HepG2 (cell line): ENCODE data around the gene DNAJC13. TPM values are rescaled to one million over a fixed set of nuclear protein-coding genes. Genes with fewer than 3 reads are reported as not detected.

Experiments
- ATAC-seq: fragments of 200-7000 bp; cut with Tn5 transposase; 3 replicates; pipeline ENCODE4 v1.9.1; 2020; ENCODE audit warnings: mild to moderate bottlenecking, moderate library complexity
- BruUV-seq: library from RNA; stranded (reverse); fragments of 400-500 nt; replicated peaks from 2 replicates; lab custom pipeline; 2021; lab: Mats Ljungman, UMichigan
- CTCF ChIA-PET: fragments of 300-600 bp; formaldehyde crosslinking; extraction: SDS; loops from one replicate; lab custom pipeline; 2021; ENCODE audit warnings: low total read pairs, inconsistent platforms, low intra/inter-chr PET ratio; lab: Yijun Ruan, JAX
- POLR2A ChIA-PET: fragments of 350-600 bp; sonication (Branson Sonifier 250); formaldehyde crosslinking; loops from one replicate; lab custom pipeline; 2020; ENCODE audit warnings: antibody characterized with exemption, inconsistent platforms; lab: Yijun Ruan, JAX
- DNase-seq: peaks from one replicate; pipeline ENCODE4 v3.0.0-alpha.2; 2015; ENCODE audit warnings: low spot score
- FAIRE-seq: peaks from 3 replicates; lab custom pipeline; 2011; peaks lifted over from hg19 to GRCh38; lab: Jason Lieb, UNC
- H2AFZ ChIP-seq: one replicate; pipeline ENCODE4 v1.6.1; 2011; ENCODE audit warnings: low read length, inconsistent platforms
- H3K27ac ChIP-seq: fragments of 300-600 bp; 3 replicates; pipeline ENCODE4 v1.8.0; 2011; ENCODE audit warnings: mixed run types, mild to moderate bottlenecking, mixed read lengths, low read length, inconsistent platforms; ENCODE audit not compliant: insufficient read depth; ENCODE audit errors: extremely low read length
- H3K27me3 ChIP-seq, 2 experiments: fragments of 200-600 bp in 1 of 2; 2 replicates in 1 of 2; 3 replicates in 1 of 2; pipeline versions ENCODE4 v1.6.0 to v1.8.0; 2011; ENCODE audit warnings: low read length in 2 of 2, mild to moderate bottlenecking in 2 of 2, moderate library complexity in 2 of 2, inconsistent platforms in 1 of 2; ENCODE audit not compliant: insufficient read depth in 2 of 2, control insufficient read depth in 1 of 2
- H3K36me3 ChIP-seq, 2 experiments: fragments of 200-600 bp in 1 of 2; replicated peaks in 1 of 2; 2 replicates in 1 of 2; 3 replicates in 1 of 2; pipeline versions ENCODE4 v1.5.1 to v1.8.0; 2011; ENCODE audit warnings: low read length in 2 of 2, inconsistent platforms in 1 of 2; ENCODE audit not compliant: insufficient read depth in 2 of 2, control insufficient read depth in 1 of 2
- H3K4me1 ChIP-seq: 2 replicates; pipeline ENCODE4 v1.5.1; 2012; ENCODE audit warnings: low read length, inconsistent platforms; ENCODE audit not compliant: insufficient read depth
- H3K4me2 ChIP-seq: 2 replicates; pipeline ENCODE4 v1.6.0; 2011; ENCODE audit warnings: low read depth, low read length, inconsistent platforms
- H3K4me3 ChIP-seq, 3 experiments: fragments of 200-600 bp in 1 of 3; sonication (generic), shearing (Covaris generic) in 1 of 3; replicated peaks in 1 of 3; 2 replicates each; pipeline ENCODE4 v1.5.1; 2011 to 2016; ENCODE audit warnings: low read length in 3 of 3, inconsistent platforms in 2 of 3, low read depth in 2 of 3, mild to moderate bottlenecking in 2 of 3, control low read depth in 1 of 3, mixed read lengths in 1 of 3; ENCODE audit not compliant: insufficient read depth in 1 of 3
- H3K79me2 ChIP-seq: one replicate; pipeline ENCODE4 v1.6.1; 2011; ENCODE audit warnings: low read length, inconsistent platforms; ENCODE audit not compliant: insufficient read depth
- H3K9ac ChIP-seq: 2 replicates; pipeline ENCODE4 v1.6.0; 2011; ENCODE audit warnings: mild to moderate bottlenecking, low read depth, low read length, inconsistent platforms; ENCODE audit not compliant: insufficient read depth
- H3K9me3 ChIP-seq: 2 replicates; pipeline ENCODE4 v1.5.1; 2012; ENCODE audit warnings: mild to moderate bottlenecking, low read length
- H4K20me1 ChIP-seq: 2 replicates; pipeline ENCODE4 v1.6.0; 2011; ENCODE audit warnings: inconsistent platforms, mild to moderate bottlenecking, low read length, moderate library complexity; ENCODE audit not compliant: insufficient read depth
- FOSL2 ChIP-seq: sonication (generic); formaldehyde crosslinking; IDR thresholded peaks from 2 replicates; pipeline ENCODE4 v1.4.0; 2020; ENCODE audit warnings: missing genetic modification reagents
- FOXM1 ChIP-seq: sonication (generic); formaldehyde crosslinking; IDR thresholded peaks from 2 replicates; pipeline ENCODE4 v1.5.0; 2020; ENCODE audit warnings: missing genetic modification reagents
- GABPA ChIP-seq, 2 experiments: IDR thresholded peaks; 2 replicates each; pipeline ENCODE4 v1.6.1; 2011 to 2016; ENCODE audit warnings: low read depth in 2 of 2, low read length in 1 of 2, missing biosample characterization in 1 of 2, missing genetic modification characterization in 1 of 2
- IRF2 ChIP-seq: IDR thresholded peaks from 2 replicates; pipeline ENCODE4 v1.6.1; 2018; ENCODE audit warnings: missing genetic modification reagents, missing compliant biosample characterization
- PAF1 ChIP-seq: IDR thresholded peaks from 2 replicates; pipeline ENCODE4 v1.6.1; 2016; ENCODE audit warnings: missing genetic modification reagents, missing compliant biosample characterization
- TEAD2 ChIP-seq: sonication (generic); formaldehyde crosslinking; IDR thresholded peaks from 2 replicates; pipeline ENCODE4 v1.9.0; 2021; ENCODE audit warnings: missing genetic modification reagents
- WIZ ChIP-seq: sonication (generic); formaldehyde crosslinking; IDR thresholded peaks from 2 replicates; pipeline ENCODE4 v1.5.1; 2020; ENCODE audit warnings: mild to moderate bottlenecking, missing genetic modification reagents
- ZNF501 ChIP-seq: sonication (generic); formaldehyde crosslinking; IDR thresholded peaks from 2 replicates; pipeline ENCODE4 v1.5.1; 2020; ENCODE audit warnings: mild to moderate bottlenecking, moderate library complexity, missing genetic modification reagents
- WGBS: methylation state at CpG from one replicate; pipeline ENCODE4 v1.1.6; 2017; ENCODE audit warnings: low lambda C conversion rate; 5-methylcytosine and 5-hydroxymethylcytosine counted together
- in situ Hi-C: cut with HindIII; loops from 2 replicates; pipeline ENCODE4 v1.10.0; 2017; ENCODE audit warnings: low pct_unique_long_range_greater_than_20kb; ENCODE audit not compliant: extremely low pct_ligation_motif_present
- intact Hi-C: fragments of 100-400 bp; cut with micrococcal nuclease; formaldehyde crosslinking; loops from one replicate; pipeline ENCODE4 v1.10.0; 2022; ENCODE audit not compliant: unreplicated experiment
- polyA plus RNA-seq, 8 experiments: library from polyadenylated mRNA; depleted of rRNA in 3 of 8; stranded (reverse) in 7 of 8; unstranded in 1 of 8; fragments of >200 nt; fragmentation: Illumina TruSeq in 4 of 8; extraction: Trizol in 4 of 8; gene quantifications; 2 replicates each; pipeline versions ENCODE4 v1.2.1 to v1.2.3, GENCODE V29; 2011 to 2016; ENCODE audit warnings: low read depth in 4 of 8, missing spikeins in 1 of 8, mixed read lengths in 1 of 8; ENCODE audit not compliant: insufficient read depth in 1 of 8
- total RNA-seq, 5 experiments: library from RNA; depleted of rRNA; stranded (reverse); fragments of >200 nt; fragmentation: Illumina TruSeq; extraction: Trizol; gene quantifications; 2 replicates each; pipeline ENCODE4 v1.2.3, GENCODE V29; 2016; ENCODE audit warnings: low read depth in 1 of 5
- TF ChIP-seq, protein P1 (sequence below): sonication (generic); formaldehyde crosslinking; IDR thresholded peaks from 2 replicates; pipeline ENCODE4 v1.5.0; 2020; ENCODE audit warnings: missing genetic modification reagents
- TF ChIP-seq, protein P2 (sequence below): sonication (generic); formaldehyde crosslinking; IDR thresholded peaks from 2 replicates; pipeline ENCODE4 v1.4.0; 2020; ENCODE audit warnings: missing genetic modification reagents
- TF ChIP-seq, protein P3 (sequence below): sonication (generic); formaldehyde crosslinking; IDR thresholded peaks from 2 replicates; pipeline ENCODE4 v1.5.1; 2020; ENCODE audit warnings: missing genetic modification reagents, mild to moderate bottlenecking, borderline replicate concordance
- TF ChIP-seq, protein P4 (sequence below): sonication (generic); formaldehyde crosslinking; IDR thresholded peaks from 2 replicates; pipeline ENCODE4 v1.5.1; 2020; ENCODE audit warnings: mild to moderate bottlenecking, missing genetic modification reagents, borderline replicate concordance
- TF ChIP-seq, protein P5 (sequence below): sonication (generic); formaldehyde crosslinking; IDR thresholded peaks from 2 replicates; pipeline ENCODE4 v1.4.0; 2020; ENCODE audit warnings: missing genetic modification reagents; ENCODE audit errors: not compliant biosample characterization
- TF ChIP-seq, protein P6 (sequence below): sonication (generic); formaldehyde crosslinking; IDR thresholded peaks from 2 replicates; pipeline ENCODE4 v1.8.1; 2023; ENCODE audit warnings: missing genetic modification reagents, inconsistent platforms, borderline replicate concordance

The DNAJC13 gene
- total and polyA plus RNA-seq, 2 of the 13 experiments (the other 11 are each of a cell fraction or from before 2014, with no cell fraction given): 9.1 to 26.2 TPM

DNA sequence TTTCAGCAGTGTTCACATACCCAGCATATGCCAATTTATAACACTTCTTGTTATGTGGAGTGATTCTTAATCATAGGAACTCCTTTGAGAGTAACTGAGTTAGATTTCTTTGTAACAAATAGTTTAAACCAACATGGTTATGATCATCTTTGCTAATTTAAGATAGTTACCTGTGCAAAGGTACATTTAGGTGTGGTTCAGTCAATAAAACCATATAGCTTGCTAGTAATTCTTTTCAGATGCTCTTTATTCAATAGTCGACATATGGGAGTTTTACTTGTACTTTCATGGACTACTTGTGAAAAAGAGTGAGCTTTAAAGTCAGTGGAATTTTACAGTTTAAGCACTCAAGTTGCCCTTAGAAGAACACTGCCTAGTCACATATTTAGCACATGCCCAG, 5.2 kb downstream of the DNAJC13 start (continued):
- TF ChIP-seq, protein P1, sequence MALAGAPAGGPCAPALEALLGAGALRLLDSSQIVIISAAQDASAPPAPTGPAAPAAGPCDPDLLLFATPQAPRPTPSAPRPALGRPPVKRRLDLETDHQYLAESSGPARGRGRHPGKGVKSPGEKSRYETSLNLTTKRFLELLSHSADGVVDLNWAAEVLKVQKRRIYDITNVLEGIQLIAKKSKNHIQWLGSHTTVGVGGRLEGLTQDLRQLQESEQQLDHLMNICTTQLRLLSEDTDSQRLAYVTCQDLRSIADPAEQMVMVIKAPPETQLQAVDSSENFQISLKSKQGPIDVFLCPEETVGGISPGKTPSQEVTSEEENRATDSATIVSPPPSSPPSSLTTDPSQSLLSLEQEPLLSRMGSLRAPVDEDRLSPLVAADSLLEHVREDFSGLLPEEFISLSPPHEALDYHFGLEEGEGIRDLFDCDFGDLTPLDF (CRISPR knock-in tag): no peak

DNA sequence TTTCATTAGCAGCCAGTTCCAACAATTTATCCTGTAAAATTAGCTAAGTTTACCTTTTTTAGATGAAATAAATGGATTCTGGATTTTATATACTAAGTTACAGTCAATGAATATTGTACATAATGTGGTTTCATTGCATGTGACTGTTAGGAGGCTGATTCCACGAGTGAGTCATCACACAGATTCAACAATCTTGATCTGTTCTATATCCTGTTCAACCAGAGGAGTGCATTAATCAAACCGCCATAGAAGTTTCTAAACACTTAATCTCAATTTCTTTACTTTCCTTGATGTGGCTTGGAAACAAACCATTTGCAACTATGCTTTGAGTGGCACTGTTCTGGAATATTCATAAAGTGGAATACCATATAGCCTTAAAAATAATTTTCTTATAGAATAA, 15.3 kb downstream of the DNAJC13 start:
- H3K79me2 ChIP-seq: no peaks in the 10 kb centered on the region
- no peak overlapping the region for H3K4me2 ChIP-seq
- H3K36me3 ChIP-seq: no peaks in the 10 kb centered on the region
- TF ChIP-seq WIZ (CRISPR knock-in tag) (no peak), PAF1 (no peak), ZNF501 (CRISPR knock-in tag) (no peak), FOXM1 (no peak), FOSL2 (no peak), TEAD2 (no peak), IRF2 (CRISPR knock-in tag) (no peak), GABPA (IDR thresholded peaks at IDR 0.05; ENCODE audit: low read depth, low read length) (no peak), GABPA (CRISPR knock-in tag; IDR thresholded peaks at IDR 0.05; ENCODE audit: low read depth) (no peak)
- TF ChIP-seq, protein P2, sequence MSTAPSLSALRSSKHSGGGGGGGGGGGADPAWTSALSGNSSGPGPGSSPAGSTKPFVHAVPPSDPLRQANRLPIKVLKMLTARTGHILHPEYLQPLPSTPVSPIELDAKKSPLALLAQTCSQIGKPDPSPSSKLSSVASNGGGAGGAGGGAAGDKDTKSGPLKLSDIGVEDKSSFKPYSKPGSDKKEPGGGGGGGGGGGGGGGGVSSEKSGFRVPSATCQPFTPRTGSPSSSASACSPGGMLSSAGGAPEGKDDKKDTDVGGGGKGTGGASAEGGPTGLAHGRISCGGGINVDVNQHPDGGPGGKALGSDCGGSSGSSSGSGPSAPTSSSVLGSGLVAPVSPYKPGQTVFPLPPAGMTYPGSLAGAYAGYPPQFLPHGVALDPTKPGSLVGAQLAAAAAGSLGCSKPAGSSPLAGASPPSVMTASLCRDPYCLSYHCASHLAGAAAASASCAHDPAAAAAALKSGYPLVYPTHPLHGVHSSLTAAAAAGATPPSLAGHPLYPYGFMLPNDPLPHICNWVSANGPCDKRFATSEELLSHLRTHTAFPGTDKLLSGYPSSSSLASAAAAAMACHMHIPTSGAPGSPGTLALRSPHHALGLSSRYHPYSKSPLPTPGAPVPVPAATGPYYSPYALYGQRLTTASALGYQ (CRISPR knock-in tag): no peak
- TF ChIP-seq, protein P3, sequence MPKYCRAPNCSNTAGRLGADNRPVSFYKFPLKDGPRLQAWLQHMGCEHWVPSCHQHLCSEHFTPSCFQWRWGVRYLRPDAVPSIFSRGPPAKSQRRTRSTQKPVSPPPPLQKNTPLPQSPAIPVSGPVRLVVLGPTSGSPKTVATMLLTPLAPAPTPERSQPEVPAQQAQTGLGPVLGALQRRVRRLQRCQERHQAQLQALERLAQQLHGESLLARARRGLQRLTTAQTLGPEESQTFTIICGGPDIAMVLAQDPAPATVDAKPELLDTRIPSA (CRISPR knock-in tag): no peak
- TF ChIP-seq, protein P4, sequence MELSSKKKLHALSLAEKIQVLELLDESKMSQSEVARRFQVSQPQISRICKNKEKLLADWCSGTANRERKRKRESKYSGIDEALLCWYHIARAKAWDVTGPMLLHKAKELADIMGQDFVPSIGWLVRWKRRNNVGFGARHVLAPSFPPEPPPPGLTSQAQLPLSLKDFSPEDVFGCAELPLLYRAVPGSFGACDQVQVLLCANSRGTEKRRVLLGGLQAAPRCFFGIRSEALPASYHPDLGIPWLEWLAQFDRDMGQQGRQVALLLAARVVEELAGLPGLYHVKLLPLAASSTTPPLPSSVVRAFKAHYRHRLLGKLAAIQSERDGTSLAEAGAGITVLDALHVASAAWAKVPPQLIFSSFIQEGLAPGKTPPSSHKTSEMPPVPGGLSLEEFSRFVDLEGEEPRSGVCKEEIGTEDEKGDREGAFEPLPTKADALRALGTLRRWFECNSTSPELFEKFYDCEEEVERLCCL (CRISPR knock-in tag): no peak
- TF ChIP-seq, protein P5, sequence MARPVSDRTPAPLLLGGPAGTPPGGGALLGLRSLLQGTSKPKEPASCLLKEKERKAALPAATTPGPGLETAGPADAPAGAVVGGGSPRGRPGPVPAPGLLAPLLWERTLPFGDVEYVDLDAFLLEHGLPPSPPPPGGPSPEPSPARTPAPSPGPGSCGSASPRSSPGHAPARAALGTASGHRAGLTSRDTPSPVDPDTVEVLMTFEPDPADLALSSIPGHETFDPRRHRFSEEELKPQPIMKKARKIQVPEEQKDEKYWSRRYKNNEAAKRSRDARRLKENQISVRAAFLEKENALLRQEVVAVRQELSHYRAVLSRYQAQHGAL: no peak
- TF ChIP-seq, protein P6, sequence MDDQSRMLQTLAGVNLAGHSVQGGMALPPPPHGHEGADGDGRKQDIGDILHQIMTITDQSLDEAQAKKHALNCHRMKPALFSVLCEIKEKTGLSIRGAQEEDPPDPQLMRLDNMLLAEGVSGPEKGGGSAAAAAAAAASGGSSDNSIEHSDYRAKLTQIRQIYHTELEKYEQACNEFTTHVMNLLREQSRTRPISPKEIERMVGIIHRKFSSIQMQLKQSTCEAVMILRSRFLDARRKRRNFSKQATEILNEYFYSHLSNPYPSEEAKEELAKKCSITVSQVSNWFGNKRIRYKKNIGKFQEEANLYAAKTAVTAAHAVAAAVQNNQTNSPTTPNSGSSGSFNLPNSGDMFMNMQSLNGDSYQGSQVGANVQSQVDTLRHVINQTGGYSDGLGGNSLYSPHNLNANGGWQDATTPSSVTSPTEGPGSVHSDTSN: no peak

More for the DNA sequence above, 15.3 kb downstream of the DNAJC13 start:
- Histone ChIP-seq H3K4me1 (no peaks in the 10 kb centered on the region), H3K4me3 (no peak overlapping the region), H3K27ac (no peak overlapping the region), H2AFZ (no peak overlapping the region), H3K9me3 (no peaks in the 10 kb centered on the region), H3K9ac (no peak overlapping the region), H4K20me1 (no peaks in the 10 kb centered on the region), H3K27me3 (no peaks in the 10 kb centered on the region; a peak in 1 of 5 replicates)
- ChIA-PET CTCF (no interaction called here), POLR2A (no interaction called here)
- FAIRE-seq (no peak), ATAC-seq (no peak), DNase-seq (no peak)
- no TSS peak for BruUV-seq
- intact Hi-C loops (no loop called here), in situ Hi-C loops (no loop called here)
- 98% methylated on average over 2 of the region's 2 CpGs for WGBS
